Osteocyte (in vitro differentiated cells): ENCODE results near the gene MAB21L2. TPM values are rescaled to one million over a fixed set of nuclear protein-coding genes. Genes with fewer than 3 reads are reported as not detected.

Source experiments
- DNase-seq: peaks from one replicate; pipeline ENCODE4 v3.0.0; 2021; ENCODE audit warnings: mixed read lengths; ENCODE audit not compliant: unreplicated experiment; ENCODE audit errors: extremely low spot score
- H3K27ac Mint-ChIP-seq: one replicate; pipeline ENCODE4 v1.8.0; 2021; ENCODE audit warnings: mild to moderate bottlenecking, mixed read lengths; ENCODE audit not compliant: unreplicated experiment
- H3K27me3 Mint-ChIP-seq: one replicate; pipeline ENCODE4 v1.8.0; 2021; ENCODE audit warnings: mixed read lengths; ENCODE audit not compliant: unreplicated experiment
- H3K36me3 Mint-ChIP-seq: one replicate; pipeline ENCODE4 v1.8.0; 2021; ENCODE audit warnings: mixed read lengths; ENCODE audit not compliant: unreplicated experiment
- H3K4me1 Mint-ChIP-seq: one replicate; pipeline ENCODE4 v1.8.0; 2021; ENCODE audit warnings: mixed read lengths; ENCODE audit not compliant: unreplicated experiment
- H3K4me3 Mint-ChIP-seq: one replicate; pipeline ENCODE4 v1.8.0; 2021; ENCODE audit warnings: mild to moderate bottlenecking, moderate library complexity, mixed read lengths; ENCODE audit not compliant: unreplicated experiment
- H3K9me3 Mint-ChIP-seq: one replicate; pipeline ENCODE4 v1.8.0; 2021; ENCODE audit warnings: mixed read lengths; ENCODE audit not compliant: unreplicated experiment
- CTCF ChIP-seq: fragments of 200-600 bp; sonication (generic); IDR thresholded peaks from 2 replicates; pipeline ENCODE4 v1.5.0; 2021; ENCODE audit warnings: antibody characterized with exemption, mild to moderate bottlenecking, moderate library complexity
- total RNA-seq: library from RNA; stranded (reverse); gene quantifications from 2 replicates; pipeline ENCODE4 v1.2.1, GENCODE V29; 2021

MAB21L2 gene
- total RNA-seq, 1 donor from 2014 or later = 72.1 TPM

GRCh38 chr4:150590631-150591030 lies 8.7 kb downstream of the MAB21L2 start:
- H3K4me3 Mint-ChIP-seq = peak overlapping the region; percentile 99
- H3K36me3 Mint-ChIP-seq = peaks cover 7% of the 10 kb centered on the region
- H3K27ac Mint-ChIP-seq = peak overlapping the region; percentile 87
- H3K27me3 Mint-ChIP-seq = no peaks in the 10 kb centered on the region
- DNase-seq = no peak
- peak; percentile 4 for TF ChIP-seq CTCF
- H3K4me1 Mint-ChIP-seq = peaks cover 71% of the 10 kb centered on the region
- no peaks in the 10 kb centered on the region for H3K9me3 Mint-ChIP-seq

- Mint-ChIP-seq H3K27ac (peak overlapping the region; percentile 87), H3K4me3 (peak overlapping the region; percentile 99), H3K27me3 (no peaks in the 10 kb centered on the region), H3K4me1 (peaks cover 70% of the 10 kb centered on the region), H3K9me3 (no peaks in the 10 kb centered on the region), H3K36me3 (peaks cover 1% of the 10 kb centered on the region)
- TF ChIP-seq CTCF = peak; percentile 31
- peak; percentile 91 for DNase-seq
Observed at GRCh38 chr4:150591406-150591805, 9.5 kb downstream of the MAB21L2 start.

- Mint-ChIP-seq H3K4me1 (peaks cover 67% of the 10 kb centered on the region), H3K27ac (peak overlapping the region; percentile 87), H3K9me3 (no peaks in the 10 kb centered on the region), H3K27me3 (no peaks in the 10 kb centered on the region), H3K36me3 (no peaks in the 10 kb centered on the region), H3K4me3 (peak overlapping the region; percentile 99)
- no peak for DNase-seq
- no peak for TF ChIP-seq CTCF
Observed at GRCh38 chr4:150591904-150592303, 10.0 kb downstream of the MAB21L2 start.

- no peak for DNase-seq
- H3K4me1 Mint-ChIP-seq = peaks cover 59% of the 10 kb centered on the region
- peak; percentile 50 for TF ChIP-seq CTCF
- H3K9me3 Mint-ChIP-seq = no peaks in the 10 kb centered on the region
- H3K27me3 Mint-ChIP-seq = no peaks in the 10 kb centered on the region
- H3K36me3 Mint-ChIP-seq = peaks cover 6% of the 10 kb centered on the region
- peak overlapping the region; percentile 35 for H3K27ac Mint-ChIP-seq
- H3K4me3 Mint-ChIP-seq = no peak overlapping the region
Observed at GRCh38 chr4:150593996-150594395, 12.0 kb downstream of the MAB21L2 start.

GRCh38 chr4:150598909-150599308 lies 17.0 kb downstream of the MAB21L2 start:
- Mint-ChIP-seq H3K27ac (peak overlapping the region; percentile 80), H3K4me1 (peaks cover 23% of the 10 kb centered on the region), H3K4me3 (peak overlapping the region; percentile 42), H3K9me3 (no peaks in the 10 kb centered on the region), H3K36me3 (peaks cover 7% of the 10 kb centered on the region), H3K27me3 (no peaks in the 10 kb centered on the region)
- TF ChIP-seq CTCF = no peak
- DNase-seq = no peak
